HG03520 (cell line): Measurements from ENCODE around the gene TRIM3.

Experiments
- ATAC-seq: cut with Tn5 transposase; IDR thresholded peaks from one replicate; pipeline ENCODE4 v1.9.1; 2021; ENCODE audit warnings: mild to moderate bottlenecking, moderate library complexity; ENCODE audit not compliant: unreplicated experiment

Gene TRIM3

GRCh38 chr11:6481012-6481923, 7.5 kb upstream of the TRIM3 start, which contains the start of the genes ARFIP2 and TIMM10B:
Gene ARFIP2, minus strand, starts transcription at chr11:6481331. Its CDS starts 910 bp downstream, at chr11:6480421.
Gene TIMM10B, plus strand, starts transcription at chr11:6481501. Its CDS starts 16 bp downstream, at chr11:6481517.
- ATAC-seq = peak; percentile 99

GRCh38 chr11:6480299-6480914, 6.7 kb upstream of the TRIM3 start:
- ATAC-seq = no peak

DNA sequence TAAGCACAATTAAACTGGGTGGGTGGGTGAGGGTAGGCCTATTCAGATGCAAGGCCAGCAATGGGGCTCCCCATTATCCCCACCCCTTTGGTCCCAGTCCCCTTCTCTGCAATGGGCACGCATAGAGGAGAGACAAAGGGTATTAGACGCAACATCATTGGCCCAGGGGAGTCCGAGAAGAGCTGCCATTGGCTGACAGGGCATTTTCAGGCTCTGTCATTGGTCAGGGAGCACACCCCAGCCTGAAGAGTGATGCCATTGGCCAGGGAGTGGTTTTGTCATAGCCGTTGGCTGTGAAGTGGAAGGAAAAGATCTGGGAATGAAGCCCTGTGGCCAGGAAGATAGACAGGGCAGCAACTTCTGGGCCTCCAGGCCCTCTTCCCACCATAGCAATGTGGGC, 2.8 kb upstream of the TRIM3 start:
- ATAC-seq = no peak

DNA sequence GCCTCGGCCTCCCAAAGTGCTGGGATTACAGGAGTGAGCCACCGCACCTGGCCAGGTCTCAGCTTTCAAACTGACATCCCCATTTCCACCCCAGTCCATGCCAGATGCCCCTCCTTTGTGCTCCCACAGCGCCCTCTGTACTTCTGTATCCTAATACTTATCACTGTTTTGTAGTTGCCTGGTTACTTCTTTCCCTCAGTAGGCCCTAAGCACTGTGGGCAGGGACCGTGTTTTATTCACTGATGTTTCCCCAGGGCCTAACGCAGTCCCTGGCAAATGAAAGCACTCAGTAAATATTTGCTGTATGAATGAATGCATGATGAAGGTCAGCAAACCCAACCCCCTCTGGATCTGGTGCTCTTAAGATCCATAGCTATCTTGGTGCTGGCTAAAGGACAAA, 2.2 kb upstream of the TRIM3 start:
- ATAC-seq = no peak

- no peak for ATAC-seq
These were observed 1.2 kb upstream of the TRIM3 start for GRCh38 chr11:6474806-6475500.

DNA sequence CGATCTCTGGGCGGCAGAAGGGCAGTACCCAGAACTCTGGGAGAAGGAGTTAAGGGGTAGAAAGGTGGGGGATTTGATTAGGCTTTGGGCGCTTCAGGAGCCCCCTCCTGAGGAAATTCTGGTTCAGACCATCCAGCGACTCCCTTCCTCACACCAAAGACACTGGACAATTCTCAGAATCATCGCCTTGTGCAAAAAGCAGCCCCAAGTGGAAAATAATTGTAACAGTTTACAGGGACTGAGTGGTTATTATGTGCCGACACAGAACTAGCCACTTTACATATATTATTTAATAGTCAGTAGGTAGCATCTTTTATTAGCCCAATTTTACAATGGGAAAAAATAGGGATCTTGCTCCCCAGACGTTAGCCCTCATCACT, 662 bp upstream of the TRIM3 start:
- no peak for ATAC-seq

DNA sequence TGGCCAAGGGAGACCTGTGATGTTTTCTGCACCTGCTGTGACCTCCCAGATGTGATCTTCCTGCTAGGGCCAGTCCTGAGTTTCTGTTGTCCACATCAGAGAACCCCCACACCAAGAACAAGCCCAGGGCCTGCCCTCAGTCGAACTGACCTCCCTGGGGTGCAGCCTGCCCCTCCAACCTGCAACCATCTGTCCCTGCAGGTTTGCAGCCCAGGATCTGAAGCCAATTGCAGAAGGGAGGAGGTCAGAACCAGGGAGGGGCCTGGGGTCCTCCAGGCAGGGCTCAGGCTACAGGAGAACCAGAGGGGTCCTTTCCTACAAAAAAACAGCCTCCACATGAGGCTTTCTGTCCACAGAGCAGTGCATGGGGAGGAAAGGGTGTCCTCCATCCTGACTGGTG, 807 bp downstream of the TRIM3 start:
- no peak for ATAC-seq

GRCh38 chr11:6469599-6469998, 4.1 kb downstream of the TRIM3 start:
- no peak for ATAC-seq

- ATAC-seq = no peak
These were observed 4.8 kb downstream of the TRIM3 start for GRCh38 chr11:6468712-6469495.

- no peak for ATAC-seq
These were observed 14.7 kb downstream of the TRIM3 start for GRCh38 chr11:6459099-6459450.

DNA sequence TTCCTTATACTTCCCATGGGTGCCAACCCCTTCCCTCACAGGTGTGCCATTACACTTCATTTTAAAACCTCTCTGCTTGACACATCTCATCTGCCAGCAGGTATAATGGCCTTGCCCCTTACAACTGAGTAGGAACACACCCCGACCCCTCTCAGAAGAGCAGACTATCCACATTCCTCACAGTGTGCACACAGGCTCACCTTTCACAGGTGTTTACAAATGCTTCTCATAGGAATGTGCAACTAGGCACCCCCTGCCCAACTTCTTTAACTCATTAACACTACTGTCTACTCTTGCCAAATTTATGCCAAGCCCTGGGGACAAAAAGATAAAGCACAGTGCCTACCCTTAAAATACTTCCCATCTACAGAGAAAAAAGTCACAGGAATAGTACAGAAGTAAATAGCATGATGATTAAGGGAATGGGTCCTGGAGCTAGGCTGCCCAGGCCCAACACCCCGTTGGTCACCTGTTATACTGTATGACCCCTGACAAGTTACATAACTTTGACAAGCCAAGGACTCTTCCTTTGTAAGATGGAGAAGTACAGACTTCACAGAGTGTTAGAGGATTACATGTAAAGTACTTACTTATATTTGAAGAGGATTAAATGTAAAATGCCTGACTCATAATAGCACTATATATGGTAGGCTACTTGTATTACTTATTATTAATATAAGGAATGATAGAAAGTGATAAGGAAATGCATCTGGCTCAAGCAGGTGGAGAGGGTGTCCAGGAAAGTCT, 15.2 kb downstream of the TRIM3 start:
- no peak for ATAC-seq

- ATAC-seq = no peak
These were observed 16.0 kb downstream of the TRIM3 start for GRCh38 chr11:6457581-6458320.

DNA sequence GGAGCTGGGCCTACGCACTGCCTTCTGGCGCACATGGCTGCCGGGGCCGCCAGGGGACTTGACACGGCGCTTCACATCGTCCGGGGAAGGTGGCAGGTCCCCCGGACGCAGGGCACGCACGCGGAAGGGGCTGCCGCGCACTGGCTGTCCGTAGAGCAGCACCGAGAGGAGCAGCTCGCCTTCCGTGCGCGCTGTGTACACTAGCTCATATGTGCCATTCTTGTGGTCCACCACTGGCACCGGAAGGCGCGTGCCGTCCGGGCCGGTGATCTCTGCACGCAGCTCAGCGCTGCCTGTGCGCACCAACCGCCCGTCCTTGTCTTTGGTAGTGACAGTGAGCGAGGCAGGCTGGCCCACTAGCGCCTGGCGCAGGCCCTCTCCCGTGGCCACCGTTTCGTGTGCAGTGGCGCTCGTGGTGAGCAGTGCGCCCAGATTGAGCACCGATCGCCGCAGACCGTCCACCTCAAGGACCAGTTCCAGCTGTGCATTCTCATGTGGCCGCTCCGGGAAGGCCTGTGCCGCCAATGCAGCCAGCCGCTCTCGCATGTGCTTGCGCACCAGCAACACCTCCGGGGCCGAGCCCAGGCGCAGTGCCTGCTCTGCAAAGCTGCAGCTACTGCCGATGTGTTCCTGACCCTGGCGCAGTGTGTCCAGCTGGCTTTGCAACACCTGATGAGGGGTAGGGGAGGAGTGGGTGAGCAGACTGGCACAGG, 17.2 kb downstream of the TRIM3 start:
- ATAC-seq = no peak

- ATAC-seq = no peak
These were observed 18.7 kb downstream of the TRIM3 start for GRCh38 chr11:6455070-6455469.

DNA sequence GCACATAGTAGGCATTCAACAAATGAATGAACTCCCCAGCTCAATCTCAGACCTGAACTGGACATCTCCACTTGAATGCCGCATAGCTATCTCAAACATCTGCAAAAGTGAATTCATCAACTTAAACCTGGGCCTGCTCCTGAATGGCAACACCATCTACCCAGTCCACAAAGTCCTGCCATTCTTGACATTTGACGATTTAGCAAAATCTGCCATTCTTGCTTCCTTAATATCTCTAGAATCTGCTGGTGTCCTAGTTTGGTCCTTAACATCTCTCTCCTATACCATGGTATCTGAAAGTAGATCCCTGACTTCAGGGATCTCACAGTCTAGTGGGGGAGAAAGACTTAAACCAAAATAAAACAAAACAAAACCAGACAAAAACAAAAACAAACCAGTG, 20.6 kb downstream of the TRIM3 start:
- no peak for ATAC-seq

GRCh38 chr11:6452219-6452618, 21.5 kb downstream of the TRIM3 start:
- no peak for ATAC-seq

GRCh38 chr11:6448574-6448973, 25.2 kb downstream of the TRIM3 start:
- ATAC-seq = no peak

DNA sequence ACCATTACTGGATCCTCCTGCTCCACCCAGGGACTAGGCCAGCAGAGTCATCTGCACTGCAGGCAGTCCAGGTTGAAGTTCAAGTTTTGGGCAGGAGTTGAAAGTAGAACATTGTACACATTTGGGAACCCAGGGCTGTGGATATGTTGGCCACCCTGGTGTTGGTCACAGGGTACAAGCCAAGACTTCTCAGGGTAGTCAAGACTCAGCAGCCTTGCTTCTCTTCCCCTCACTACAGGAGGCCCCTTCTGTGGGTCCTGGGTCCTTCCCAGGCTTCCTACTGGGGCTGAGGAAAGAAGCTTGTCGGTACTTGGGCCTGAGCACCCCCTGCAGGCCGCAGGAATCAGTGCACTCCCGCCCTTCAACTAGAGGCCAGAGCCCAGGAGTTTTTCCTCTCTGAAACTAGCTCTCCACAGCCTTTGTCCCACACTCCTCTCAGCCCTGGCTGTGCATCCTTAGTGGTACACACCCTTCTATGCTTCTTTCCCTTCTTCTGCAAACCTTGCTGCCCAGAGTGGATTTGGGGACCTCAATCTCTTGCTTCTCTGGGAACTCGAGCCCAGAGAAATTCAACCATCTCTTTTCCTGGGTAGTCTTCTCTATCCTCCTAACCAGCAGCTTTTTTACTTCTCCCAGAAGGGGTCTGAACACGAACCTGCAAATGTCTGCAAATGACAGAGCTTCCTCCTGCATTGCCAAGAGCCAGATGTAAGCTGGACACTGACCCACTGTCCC, 30.3 kb downstream of the TRIM3 start:
- peak; percentile 76 for ATAC-seq
